Bronchial epithelial cell (primary cell): ENCODE data around the gene VSTM2B. TPM values are rescaled to one million over a fixed set of nuclear protein-coding genes. Genes with fewer than 3 reads are reported as not detected.

Source experiments
- DNase-seq: peaks from one replicate; pipeline ENCODE4 v3.0.0-alpha.2; 2010; ENCODE audit warnings: low read depth
- FAIRE-seq: peaks from 2 replicates; lab custom pipeline; 2011; peaks lifted over from hg19 to GRCh38; lab: Jason Lieb, UNC
- H3K27me3 ChIP-seq: 2 replicates; pipeline ENCODE4 v1.5.1; 2011; ENCODE audit warnings: low read length; ENCODE audit not compliant: control insufficient read depth, insufficient read depth
- H3K36me3 ChIP-seq: 2 replicates; pipeline ENCODE4 v1.5.1; 2011; ENCODE audit warnings: low read length; ENCODE audit not compliant: control insufficient read depth, insufficient read depth
- H3K4me3 ChIP-seq: 2 replicates; pipeline ENCODE4 v1.5.1; 2011; ENCODE audit warnings: mild to moderate bottlenecking, low read depth, low read length, control low read depth
- total RNA-seq: library from RNA; depleted of rRNA; stranded (reverse); fragments of >200 nt; gene quantifications from 2 replicates; pipeline ENCODE4 v1.2.1, GENCODE V29; 2014
- TF ChIP-seq, protein P1 (sequence below): IDR thresholded peaks from 2 replicates; pipeline ENCODE4 v1.5.1; 2011; ENCODE audit warnings: mild to moderate bottlenecking, moderate library complexity, low read length, control low read depth, inconsistent platforms; ENCODE audit not compliant: insufficient read depth, severe bottlenecking

VSTM2B gene
- total RNA-seq, 1 donor from 2014 or later, result not detected

DNA sequence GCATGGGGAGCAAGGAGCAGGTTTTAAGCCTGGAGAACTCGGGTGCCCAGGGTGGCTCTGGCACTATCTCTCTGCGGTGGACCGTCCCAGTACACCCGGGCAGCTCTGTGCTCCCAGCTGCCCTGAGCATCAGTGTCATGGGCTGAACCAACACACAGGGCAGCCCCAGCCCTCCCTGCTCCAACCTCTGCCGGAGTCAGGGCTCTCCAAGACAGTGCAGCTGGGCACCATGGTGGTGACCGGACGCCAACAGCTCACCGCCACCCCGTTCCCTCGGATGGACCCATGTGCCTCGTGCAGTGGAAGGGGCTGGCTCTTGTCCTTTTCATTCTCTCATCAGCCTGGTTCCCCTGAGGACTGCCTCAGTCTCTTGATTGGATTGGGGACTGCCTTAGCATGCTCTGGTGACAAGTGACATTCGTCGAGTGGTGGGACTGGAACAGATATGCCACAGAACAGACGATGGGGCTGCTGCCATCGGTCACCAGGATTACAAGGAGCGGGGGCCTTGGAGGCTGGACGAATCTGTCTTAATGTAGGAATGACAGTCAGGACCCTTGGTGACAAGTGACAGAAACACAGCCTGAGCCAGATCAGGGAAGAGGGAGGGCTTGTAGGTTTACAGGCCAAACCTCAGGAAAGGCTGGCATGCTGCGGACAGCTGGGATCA, 25.7 kb upstream of the VSTM2B start:
- DNase-seq (no peak), FAIRE-seq (no peak)
- no peak overlapping the region for H3K4me3 ChIP-seq
- H3K36me3 ChIP-seq, result no peaks in the 10 kb centered on the region
- no peaks in the 10 kb centered on the region for H3K27me3 ChIP-seq
- TF ChIP-seq, protein P1, sequence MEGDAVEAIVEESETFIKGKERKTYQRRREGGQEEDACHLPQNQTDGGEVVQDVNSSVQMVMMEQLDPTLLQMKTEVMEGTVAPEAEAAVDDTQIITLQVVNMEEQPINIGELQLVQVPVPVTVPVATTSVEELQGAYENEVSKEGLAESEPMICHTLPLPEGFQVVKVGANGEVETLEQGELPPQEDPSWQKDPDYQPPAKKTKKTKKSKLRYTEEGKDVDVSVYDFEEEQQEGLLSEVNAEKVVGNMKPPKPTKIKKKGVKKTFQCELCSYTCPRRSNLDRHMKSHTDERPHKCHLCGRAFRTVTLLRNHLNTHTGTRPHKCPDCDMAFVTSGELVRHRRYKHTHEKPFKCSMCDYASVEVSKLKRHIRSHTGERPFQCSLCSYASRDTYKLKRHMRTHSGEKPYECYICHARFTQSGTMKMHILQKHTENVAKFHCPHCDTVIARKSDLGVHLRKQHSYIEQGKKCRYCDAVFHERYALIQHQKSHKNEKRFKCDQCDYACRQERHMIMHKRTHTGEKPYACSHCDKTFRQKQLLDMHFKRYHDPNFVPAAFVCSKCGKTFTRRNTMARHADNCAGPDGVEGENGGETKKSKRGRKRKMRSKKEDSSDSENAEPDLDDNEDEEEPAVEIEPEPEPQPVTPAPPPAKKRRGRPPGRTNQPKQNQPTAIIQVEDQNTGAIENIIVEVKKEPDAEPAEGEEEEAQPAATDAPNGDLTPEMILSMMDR, result no peak

DNA sequence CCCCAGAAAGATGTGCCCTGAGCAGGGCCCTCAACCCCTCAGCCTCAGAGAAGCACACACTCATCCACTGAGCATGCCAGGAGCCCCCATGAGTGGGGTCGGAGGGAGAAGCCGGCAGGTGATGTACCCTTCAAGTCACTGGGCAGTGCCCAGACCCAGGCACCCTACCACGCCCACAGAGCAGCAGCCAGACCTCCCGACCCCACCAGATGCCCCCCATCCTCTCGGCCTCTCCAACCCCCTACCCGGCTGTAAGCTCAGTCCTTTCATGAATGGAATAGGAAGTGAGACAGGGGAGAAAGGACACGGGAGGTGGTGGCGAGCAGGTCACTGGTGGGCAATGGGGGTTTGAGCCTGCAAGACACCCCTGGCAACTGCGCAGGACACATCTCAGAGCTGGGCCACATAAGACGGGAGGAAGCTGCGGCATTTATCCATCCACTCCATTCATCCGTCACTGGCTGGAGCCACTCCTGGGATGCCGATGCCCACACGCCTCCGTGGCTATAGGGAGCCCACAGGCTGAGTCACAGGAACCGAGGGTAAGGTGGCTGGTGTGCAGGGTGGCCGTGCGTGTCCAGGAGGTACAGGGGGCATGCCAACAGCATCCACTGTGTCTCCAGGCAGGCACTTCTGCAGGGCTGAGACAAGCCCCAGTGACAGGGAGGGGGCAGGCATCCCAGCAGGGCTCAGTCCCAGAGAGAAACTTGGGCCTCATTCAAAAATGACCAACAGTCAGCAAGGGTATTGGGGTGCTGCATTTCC, 23.8 kb upstream of the VSTM2B start:
- no peak for DNase-seq
- H3K4me3 ChIP-seq, result no peak overlapping the region
- H3K36me3 ChIP-seq, result no peaks in the 10 kb centered on the region
- FAIRE-seq, result no peak
- no peaks in the 10 kb centered on the region for H3K27me3 ChIP-seq
- TF ChIP-seq, protein P1, result no peak

DNA sequence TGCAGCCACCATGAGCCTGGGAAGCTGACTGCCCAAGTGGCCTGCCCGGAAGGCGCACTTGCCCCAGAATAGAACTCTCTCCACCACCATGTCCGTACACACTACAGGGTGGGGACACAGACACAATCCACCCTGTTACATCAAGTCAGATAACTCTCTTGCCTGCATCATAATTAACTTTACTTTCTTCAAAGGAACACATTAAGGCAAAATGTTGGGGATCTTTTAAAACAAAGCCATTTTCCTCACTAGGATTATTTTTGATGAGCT, 23.3 kb upstream of the VSTM2B start:
- TF ChIP-seq, protein P1, result no peak
- DNase-seq, result no peak
- Histone ChIP-seq H3K36me3 (no peaks in the 10 kb centered on the region), H3K4me3 (no peak overlapping the region), H3K27me3 (no peaks in the 10 kb centered on the region)
- no peak for FAIRE-seq

DNA sequence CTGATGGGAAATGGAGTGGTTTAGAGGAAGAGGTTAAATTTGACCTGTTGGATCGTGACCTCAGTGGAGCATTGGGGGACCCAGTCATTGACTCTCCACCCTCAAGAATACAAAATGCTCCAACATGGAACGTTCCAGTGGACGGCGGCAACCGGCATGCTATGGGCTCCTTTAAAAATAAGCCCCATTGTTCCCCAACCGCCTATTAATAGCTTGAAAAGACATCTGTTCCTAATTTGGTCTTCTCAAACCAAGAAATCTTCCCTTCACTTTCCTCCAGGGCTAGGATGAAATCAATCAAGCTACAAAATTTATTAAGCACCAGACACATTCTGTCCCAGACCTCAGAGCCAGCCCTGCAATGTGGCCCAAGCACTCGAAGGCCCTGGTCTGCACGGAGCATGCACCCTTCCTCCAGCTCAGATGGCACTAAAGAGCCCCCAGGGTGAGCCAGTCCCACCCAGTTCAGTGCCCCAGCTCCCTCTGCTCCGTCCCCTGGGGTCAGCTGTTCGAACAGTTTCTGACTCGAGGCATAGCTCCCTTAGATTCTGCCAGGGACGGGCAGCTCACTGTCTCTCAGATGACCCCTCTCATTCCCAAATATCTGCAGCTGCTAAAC, 22.5 kb upstream of the VSTM2B start:
- TF ChIP-seq, protein P1, result no peak
- H3K36me3 ChIP-seq, result no peaks in the 10 kb centered on the region
- FAIRE-seq, result no peak

DNA sequence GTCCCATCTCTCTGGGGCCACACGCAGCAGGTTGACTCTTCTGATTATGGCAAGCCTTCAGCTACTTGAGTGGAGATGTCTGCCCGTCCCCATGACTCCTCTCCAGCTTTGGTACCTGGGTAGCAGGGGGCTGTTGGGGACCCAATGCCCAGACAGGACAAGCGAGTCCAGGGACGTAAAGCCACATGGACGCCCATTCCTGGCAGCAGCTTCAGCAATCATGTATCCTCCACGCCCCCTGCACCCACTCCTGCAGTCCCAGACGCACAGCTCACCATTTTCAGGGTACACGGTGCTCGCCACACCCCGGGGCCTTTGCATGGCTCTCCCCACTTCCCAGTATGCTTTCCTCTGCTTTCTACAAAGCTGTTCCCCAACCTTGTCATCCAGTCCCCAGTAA, 22.0 kb upstream of the VSTM2B start:
- no peaks in the 10 kb centered on the region for H3K36me3 ChIP-seq
- H3K27me3 ChIP-seq, result no peaks in the 10 kb centered on the region
- DNase-seq, result no peak
- no peak for FAIRE-seq
- TF ChIP-seq, protein P1, result no peak
- H3K4me3 ChIP-seq, result no peak overlapping the region

More for the DNA sequence above, 22.5 kb upstream of the VSTM2B start:
- no peaks in the 10 kb centered on the region for H3K27me3 ChIP-seq
- no peak for DNase-seq
- no peak overlapping the region for H3K4me3 ChIP-seq
